Liver (tissue), 9 donors: ENCODE results near the gene SYMPK. TPM values are rescaled to one million over a fixed set of nuclear protein-coding genes. Genes with fewer than 3 reads are reported as not detected.

Source experiments
- DNase-seq: peaks from one replicate; pipeline ENCODE4 v3.0.0-alpha.2; 2017; ENCODE audit warnings: low spot score
- H3K27ac ChIP-seq, 2 donors: one replicate each; pipeline ENCODE4 v1.7.0; 2013; ENCODE audit warnings: inconsistent platforms in 2 of 2, low read length in 2 of 2, control low read depth in 1 of 2, low read depth in 1 of 2, mild to moderate bottlenecking in 1 of 2
- H3K27me3 ChIP-seq, 4 donors: one replicate each; pipeline versions ENCODE4 v1.6.1 to v1.7.0; 2013; ENCODE audit warnings: low read length in 3 of 4, inconsistent platforms in 1 of 4, mild to moderate bottlenecking in 1 of 4, moderate library complexity in 1 of 4; ENCODE audit not compliant: control insufficient read depth in 4 of 4, insufficient read depth in 4 of 4
- H3K36me3 ChIP-seq, 4 donors: one replicate each; pipeline versions ENCODE4 v1.6.1 to v1.7.0; 2013; ENCODE audit warnings: low read length in 3 of 4, mild to moderate bottlenecking in 3 of 4, low read depth in 1 of 4, moderate library complexity in 1 of 4; ENCODE audit not compliant: control insufficient read depth in 4 of 4, insufficient read depth in 3 of 4
- H3K4me1 ChIP-seq, 4 donors: one replicate each; pipeline versions ENCODE4 v1.6.1 to v1.7.0; 2013; ENCODE audit warnings: low read length in 3 of 4, mild to moderate bottlenecking in 3 of 4, moderate library complexity in 1 of 4; ENCODE audit not compliant: control insufficient read depth in 4 of 4, insufficient read depth in 4 of 4
- H3K4me3 ChIP-seq, 3 donors: one replicate each; pipeline versions ENCODE4 v1.6.1 to v1.7.0; 2013; ENCODE audit warnings: low read length in 3 of 3, control low read depth in 1 of 3, low read depth in 1 of 3, mild to moderate bottlenecking in 1 of 3
- H3K9ac ChIP-seq, 2 donors: one replicate each; pipeline ENCODE4 v1.7.0; 2013; ENCODE audit warnings: low read length in 2 of 2, mild to moderate bottlenecking in 2 of 2, moderate library complexity in 2 of 2, control low read depth in 1 of 2, low read depth in 1 of 2
- H3K9me3 ChIP-seq, 4 donors: one replicate each; pipeline versions ENCODE4 v1.6.1 to v1.7.0; 2013; ENCODE audit warnings: low read length in 3 of 4; ENCODE audit not compliant: control insufficient read depth in 4 of 4
- ATF3 ChIP-seq: IDR thresholded peaks from 2 replicates; pipeline ENCODE4 v1.6.1; 2016; ENCODE audit warnings: antibody characterized with exemption
- CTCF ChIP-seq: fragments of 150-350 bp; IDR thresholded peaks from 2 replicates; pipeline ENCODE4 v1.5.1; 2017; ENCODE audit warnings: improper control_type of control experiment, low read depth, low read length; ENCODE audit not compliant: missing input control
- EGR1 ChIP-seq, 2 donors: IDR thresholded peaks; 2 replicates each; pipeline ENCODE4 v1.6.1; 2016 to 2018; ENCODE audit warnings: antibody characterized with exemption in 2 of 2, low read depth in 2 of 2
- FOXA1 ChIP-seq: IDR thresholded peaks from 2 replicates; pipeline ENCODE4 v1.6.1; 2016; ENCODE audit warnings: antibody characterized with exemption
- FOXA2 ChIP-seq: IDR thresholded peaks from 2 replicates; pipeline ENCODE4 v1.6.1; 2016; ENCODE audit warnings: antibody characterized with exemption
- GABPA ChIP-seq, 2 donors: IDR thresholded peaks in 1 of 2; conservative IDR thresholded peaks in 1 of 2; 2 replicates each; pipeline ENCODE4 v1.6.1; 2016; ENCODE audit warnings: antibody characterized with exemption in 2 of 2, mild to moderate bottlenecking in 1 of 2, moderate library complexity in 1 of 2
- HNF4A ChIP-seq, 2 donors: conservative IDR thresholded peaks; 2 replicates each; pipeline ENCODE4 v1.6.1; 2016; ENCODE audit warnings: antibody characterized with exemption in 2 of 2, mild to moderate bottlenecking in 2 of 2
- HNF4G ChIP-seq: IDR thresholded peaks from 2 replicates; pipeline ENCODE4 v1.6.1; 2016; ENCODE audit warnings: antibody characterized with exemption
- JUND ChIP-seq, 2 donors: IDR thresholded peaks; 2 replicates each; pipeline ENCODE4 v1.6.1; 2016; ENCODE audit warnings: antibody characterized with exemption in 2 of 2
- MAX ChIP-seq: IDR thresholded peaks from 2 replicates; pipeline ENCODE4 v1.6.1; 2016; ENCODE audit warnings: antibody characterized with exemption
- NR2F2 ChIP-seq: IDR thresholded peaks from 2 replicates; pipeline ENCODE4 v1.6.1; 2016; ENCODE audit warnings: antibody characterized with exemption
- RAD21 ChIP-seq, 2 donors: IDR thresholded peaks; 2 replicates each; pipeline ENCODE4 v1.6.1; 2016; ENCODE audit warnings: antibody characterized with exemption in 2 of 2, mild to moderate bottlenecking in 2 of 2
- REST ChIP-seq: IDR thresholded peaks from 2 replicates; pipeline ENCODE4 v1.6.1; 2016; ENCODE audit warnings: antibody characterized with exemption, mild to moderate bottlenecking
- RXRA ChIP-seq, 2 donors: IDR thresholded peaks; 2 replicates each; pipeline ENCODE4 v1.6.1; 2017 to 2018; ENCODE audit warnings: antibody characterized with exemption in 2 of 2, mild to moderate bottlenecking in 1 of 2
- SP1 ChIP-seq: IDR thresholded peaks from 2 replicates; pipeline ENCODE4 v1.6.1; 2018; ENCODE audit warnings: antibody characterized with exemption, mild to moderate bottlenecking
- TAF1 ChIP-seq: conservative IDR thresholded peaks from 2 replicates; pipeline ENCODE4 v1.6.1; 2016; ENCODE audit warnings: antibody characterized with exemption, mild to moderate bottlenecking
- YY1 ChIP-seq: IDR thresholded peaks from 2 replicates; pipeline ENCODE4 v1.6.1; 2016; ENCODE audit warnings: antibody characterized with exemption, mild to moderate bottlenecking
- ZBTB33 ChIP-seq: IDR thresholded peaks from 2 replicates; pipeline ENCODE4 v1.6.1; 2016; ENCODE audit warnings: antibody characterized with exemption
- WGBS: extraction: QIAGEN DNeasy Blood & Tissue Kit; methylation state at CpG from one replicate; pipeline ENCODE4 v1.1.7; 2013; 5-methylcytosine and 5-hydroxymethylcytosine counted together
- polyA plus RNA-seq, 2 donors: library from polyadenylated mRNA; stranded (reverse) in 1 of 2; unstranded in 1 of 2; fragments of 200-250 nt in 1 of 2; fragments of >200 nt in 1 of 2; fragmentation: Nextera tagmentation in 1 of 2; extraction: Ambion mirVana in 1 of 2; gene quantifications; one replicate each; pipeline versions ENCODE4 v1.2.1 to v1.2.3, GENCODE V29; 2013 to 2015
- total RNA-seq, 2 donors: library from RNA; depleted of rRNA; stranded (reverse); fragments of >200 nt; gene quantifications; one replicate each; pipeline ENCODE4 v1.2.3, GENCODE V29; 2014
- donor health status: healthy.
- donor health status: healthy.
- donor health status: healthy.
- donor health status: healthy.
- donor health status: healthy.

Gene SYMPK
- total and polyA plus RNA-seq, 4 donors, result 5.5 to 26.1 (median 24.1) TPM

GRCh38 chr19:45779231-45780145 lies 83.5 kb downstream of the SYMPK start:
- DNase-seq, result peak; percentile 97
- Histone ChIP-seq H3K9ac (no peak overlapping the region), H3K27ac (no peak overlapping the region), H3K4me3 (no peak overlapping the region), H3K27me3 (no peaks in the 10 kb centered on the region), H3K36me3 (no peaks in the 10 kb centered on the region), H3K9me3 (no peaks in the 10 kb centered on the region), H3K4me1 (peaks cover 3 to 24% (median 8%) of the 10 kb centered on the region in 4 donors)
- 12% methylated on average over 48 of the region's 48 CpGs for WGBS
- no peak for TF ChIP-seq JUND (IDR thresholded peaks at IDR 0.05)
- TF ChIP-seq REST, result no peak
- no peak for TF ChIP-seq ZBTB33
- no peak for TF ChIP-seq TAF1
- TF ChIP-seq GABPA (IDR thresholded peaks at IDR 0.05 in 1 of 2, conservative IDR thresholded peaks at IDR 0.05 in 1 of 2), result no peak
- TF ChIP-seq RAD21 (IDR thresholded peaks at IDR 0.05), result peak in 1 of 2 donors; percentile 72
- no peak for TF ChIP-seq RXRA (IDR thresholded peaks at IDR 0.05)
- no peak for TF ChIP-seq HNF4A (conservative IDR thresholded peaks at IDR 0.05)
- TF ChIP-seq FOXA1, result no peak
- TF ChIP-seq CTCF, result peak; percentile 40
- no peak for TF ChIP-seq YY1
- no peak for TF ChIP-seq MAX
- TF ChIP-seq ATF3, result no peak
- no peak for TF ChIP-seq FOXA2
- TF ChIP-seq NR2F2, result no peak
- no peak for TF ChIP-seq HNF4G
- no peak for TF ChIP-seq EGR1 (IDR thresholded peaks at IDR 0.05; ENCODE audit: low read depth in 2 of 2)
- peak; percentile 30 for TF ChIP-seq SP1
